Gastroesophageal sphincter (tissue), 4 donors: Measurements from ENCODE around the gene SLC40A1. TPM values are rescaled to one million over a fixed set of nuclear protein-coding genes. Genes with fewer than 3 reads are reported as not detected.
"Not testable (repeated sequence)": the region's sequence is repeated elsewhere in the genome, so short reads cannot be mapped to it uniquely, and the experiment has no call there.

Source experiments
- ATAC-seq: fragments of 150-250 bp; one replicate; pipeline ENCODE4 v1.9.1; 2016; ENCODE audit warnings: mild to moderate bottlenecking, moderate library complexity
- H3K27ac ChIP-seq, 4 donors: fragments of 200-600 bp; sonication (generic) in 3 of 4; 1 replicate in 3 of 4; 2 replicates in 1 of 4; pipeline ENCODE4 v1.5.1; 2016 to 2019
- H3K27me3 ChIP-seq: fragments of 200-600 bp; sonication (generic); one replicate; pipeline ENCODE4 v1.5.1; 2019
- H3K36me3 ChIP-seq, 2 donors: fragments of 200-600 bp; sonication (generic); one replicate each; pipeline ENCODE4 v1.5.1; 2019; ENCODE audit warnings: control low read depth in 1 of 2
- H3K4me1 ChIP-seq, 3 donors: fragments of 200-600 bp; sonication (generic); 1 replicate in 2 of 3; 2 replicates in 1 of 3; pipeline ENCODE4 v1.5.1; 2016 to 2019; ENCODE audit warnings: control low read depth in 2 of 3
- H3K4me3 ChIP-seq, 2 donors: fragments of 200-600 bp; sonication (generic); one replicate each; pipeline ENCODE4 v1.5.1; 2019; ENCODE audit warnings: mild to moderate bottlenecking in 1 of 2, moderate library complexity in 1 of 2
- H3K9me3 ChIP-seq, 3 donors: fragments of 200-600 bp; sonication (generic); one replicate each; pipeline ENCODE4 v1.5.1; 2017 to 2019; ENCODE audit warnings: control low read depth in 2 of 3
- CTCF ChIP-seq, 4 experiments: fragments of 200-600 bp in 2 of 4; fragments of 450-650 bp in 2 of 4; sonication (generic) in 1 of 4; IDR thresholded peaks; one replicate each; pipeline ENCODE4 v1.5.1; 2017 to 2019; ENCODE audit warnings: antibody characterized with exemption in 4 of 4, mild to moderate bottlenecking in 2 of 4, moderate library complexity in 2 of 4
- EP300 ChIP-seq: sonication (generic); formaldehyde crosslinking; IDR thresholded peaks from one replicate; pipeline ENCODE4 v1.6.1; 2017; ENCODE audit warnings: antibody characterized with exemption, mild to moderate bottlenecking
- POLR2A ChIP-seq, 2 donors: fragments of 450-650 bp; IDR thresholded peaks; one replicate each; pipeline ENCODE4 v1.6.1; 2017; ENCODE audit warnings: antibody characterized with exemption in 2 of 2, mild to moderate bottlenecking in 2 of 2, moderate library complexity in 1 of 2
- POLR2AphosphoS5 ChIP-seq: sonication (generic); formaldehyde crosslinking; IDR thresholded peaks from one replicate; pipeline ENCODE4 v1.6.1; 2017; ENCODE audit warnings: antibody characterized with exemption
- WGBS, 2 donors: methylation state at CpG; one replicate each; pipeline ENCODE4 v1.1.5; 2018; ENCODE audit warnings: low coverage in 1 of 2; 5-methylcytosine and 5-hydroxymethylcytosine counted together
- total RNA-seq, 4 donors: library from RNA; depleted of rRNA; stranded (reverse); fragments of >200 nt; gene quantifications; one replicate each; pipeline ENCODE4 v1.1.0, GENCODE V29; 2016

Gene SLC40A1
- total RNA-seq, 4 donors from 2014 or later, result 32.1 to 96.3 (median 57.2) TPM

GRCh38 chr2:189609423-189609816, 28.8 kb upstream of the SLC40A1 start:
- no peak for ATAC-seq
- WGBS, 2 donors, result 76 to 87% methylated on average over 3 to 4 of the region's 4 CpGs
- no peak overlapping the region for H3K27ac ChIP-seq

GRCh38 chr2:189608795-189609422, 28.3 kb upstream of the SLC40A1 start:
- no peak for ATAC-seq

More at GRCh38 chr2:189609423-189609816, 28.8 kb upstream of the SLC40A1 start:
- Histone ChIP-seq H3K4me3 (no peak overlapping the region), H3K4me1 (peaks cover 0 to 17% (median 0%) of the 10 kb centered on the region in 3 donors), H3K27me3 (no peaks in the 10 kb centered on the region), H3K9me3 (no peaks in the 10 kb centered on the region), H3K36me3 (no peaks in the 10 kb centered on the region)
- TF ChIP-seq CTCF (IDR thresholded peaks at IDR 0.05) (no peak), POLR2A (IDR thresholded peaks at IDR 0.05) (no peak), EP300 (no peak), POLR2AphosphoS5 (no peak)

GRCh38 chr2:189608170-189608569, 27.6 kb upstream of the SLC40A1 start:
- TF ChIP-seq POLR2A (IDR thresholded peaks at IDR 0.05), result no peak
- TF ChIP-seq POLR2AphosphoS5, result no peak
- no peak for TF ChIP-seq CTCF (IDR thresholded peaks at IDR 0.05)
- no peak for TF ChIP-seq EP300

More at GRCh38 chr2:189608795-189609422, 28.3 kb upstream of the SLC40A1 start:
- Histone ChIP-seq H3K4me1 (peaks cover 0 to 17% (median 0%) of the 10 kb centered on the region in 3 donors), H3K27me3 (no peaks in the 10 kb centered on the region), H3K9me3 (no peaks in the 10 kb centered on the region), H3K36me3 (no peaks in the 10 kb centered on the region), H3K4me3 (no peak overlapping the region), H3K27ac (no peak overlapping the region)
- TF ChIP-seq POLR2AphosphoS5 (no peak), EP300 (no peak), POLR2A (IDR thresholded peaks at IDR 0.05) (no peak), CTCF (IDR thresholded peaks at IDR 0.05) (no peak)
- WGBS, 2 donors, result 86 to 90% methylated on average over 2 of the region's 2 CpGs

GRCh38 chr2:189602233-189602632, 21.6 kb upstream of the SLC40A1 start:
- no peaks in the 10 kb centered on the region for H3K27me3 ChIP-seq
- no peaks in the 10 kb centered on the region for H3K36me3 ChIP-seq
- ATAC-seq, result no peak
- H3K27ac ChIP-seq, result no peak overlapping the region
- TF ChIP-seq CTCF (IDR thresholded peaks at IDR 0.05) (no peak), POLR2AphosphoS5 (no peak), POLR2A (IDR thresholded peaks at IDR 0.05) (no peak), EP300 (no peak)
- no peaks in the 10 kb centered on the region for H3K4me1 ChIP-seq
- H3K9me3 ChIP-seq, result no peaks in the 10 kb centered on the region
- H3K4me3 ChIP-seq, result no peak overlapping the region
- 81 to 83% methylated on average over 4 of the region's 4 CpGs for WGBS, 2 donors

More at GRCh38 chr2:189608170-189608569, 27.6 kb upstream of the SLC40A1 start:
- ATAC-seq, result no peak
- Histone ChIP-seq H3K9me3 (no peaks in the 10 kb centered on the region), H3K4me3 (no peak overlapping the region), H3K27me3 (no peaks in the 10 kb centered on the region), H3K36me3 (no peaks in the 10 kb centered on the region), H3K4me1 (peaks cover 0 to 9% (median 0%) of the 10 kb centered on the region in 3 donors), H3K27ac (no peak overlapping the region)
- 74 to 80% methylated on average over 4 of the region's 4 CpGs for WGBS, 2 donors

GRCh38 chr2:189601652-189602051, 21.1 kb upstream of the SLC40A1 start:
- ATAC-seq, H3K4me3 ChIP-seq, H3K36me3 ChIP-seq, H3K9me3 ChIP-seq, H3K4me1 ChIP-seq, H3K27me3 ChIP-seq, H3K27ac ChIP-seq: not testable (repeated sequence)
- WGBS, 2 donors, result 83 to 89% methylated on average over 1 to 2 of the region's 2 CpGs
